Liver (tissue), 3 donors: ENCODE measurements around the gene ANKRD6.

Experiments
- FOXA1 ChIP-seq: IDR thresholded peaks from 2 replicates; pipeline ENCODE4 v1.6.1; 2016; ENCODE audit warnings: antibody characterized with exemption
- FOXA2 ChIP-seq: IDR thresholded peaks from 2 replicates; pipeline ENCODE4 v1.6.1; 2016; ENCODE audit warnings: antibody characterized with exemption
- GABPA ChIP-seq, 2 donors: IDR thresholded peaks in 1 of 2; conservative IDR thresholded peaks in 1 of 2; 2 replicates each; pipeline ENCODE4 v1.6.1; 2016; ENCODE audit warnings: antibody characterized with exemption in 2 of 2, mild to moderate bottlenecking in 1 of 2, moderate library complexity in 1 of 2
- HNF4A ChIP-seq, 2 donors: conservative IDR thresholded peaks; 2 replicates each; pipeline ENCODE4 v1.6.1; 2016; ENCODE audit warnings: antibody characterized with exemption in 2 of 2, mild to moderate bottlenecking in 2 of 2
- HNF4G ChIP-seq: IDR thresholded peaks from 2 replicates; pipeline ENCODE4 v1.6.1; 2016; ENCODE audit warnings: antibody characterized with exemption
- JUND ChIP-seq, 2 donors: IDR thresholded peaks; 2 replicates each; pipeline ENCODE4 v1.6.1; 2016; ENCODE audit warnings: antibody characterized with exemption in 2 of 2
- RAD21 ChIP-seq, 2 donors: IDR thresholded peaks; 2 replicates each; pipeline ENCODE4 v1.6.1; 2016; ENCODE audit warnings: antibody characterized with exemption in 2 of 2, mild to moderate bottlenecking in 2 of 2
- SP1 ChIP-seq: IDR thresholded peaks from 2 replicates; pipeline ENCODE4 v1.6.1; 2018; ENCODE audit warnings: antibody characterized with exemption, mild to moderate bottlenecking
- TAF1 ChIP-seq: conservative IDR thresholded peaks from 2 replicates; pipeline ENCODE4 v1.6.1; 2016; ENCODE audit warnings: antibody characterized with exemption, mild to moderate bottlenecking
- YY1 ChIP-seq: IDR thresholded peaks from 2 replicates; pipeline ENCODE4 v1.6.1; 2016; ENCODE audit warnings: antibody characterized with exemption, mild to moderate bottlenecking
- TF ChIP-seq, protein P1 (sequence below): fragments of 150-350 bp; IDR thresholded peaks from 2 replicates; pipeline ENCODE4 v1.5.1; 2017; ENCODE audit warnings: improper control_type of control experiment, low read depth, low read length; ENCODE audit not compliant: missing input control
- TF ChIP-seq, protein P2 (sequence below): IDR thresholded peaks from 2 replicates; pipeline ENCODE4 v1.6.1; 2016; ENCODE audit warnings: antibody characterized with exemption
- TF ChIP-seq, protein P3 (sequence below): IDR thresholded peaks from 2 replicates; pipeline ENCODE4 v1.6.1; 2016; ENCODE audit warnings: antibody characterized with exemption, mild to moderate bottlenecking
- TF ChIP-seq, protein P4 (sequence below): IDR thresholded peaks from 2 replicates; pipeline ENCODE4 v1.6.1; 2016; ENCODE audit warnings: antibody characterized with exemption
- donor health status: healthy.
- donor health status: healthy.

DNA sequence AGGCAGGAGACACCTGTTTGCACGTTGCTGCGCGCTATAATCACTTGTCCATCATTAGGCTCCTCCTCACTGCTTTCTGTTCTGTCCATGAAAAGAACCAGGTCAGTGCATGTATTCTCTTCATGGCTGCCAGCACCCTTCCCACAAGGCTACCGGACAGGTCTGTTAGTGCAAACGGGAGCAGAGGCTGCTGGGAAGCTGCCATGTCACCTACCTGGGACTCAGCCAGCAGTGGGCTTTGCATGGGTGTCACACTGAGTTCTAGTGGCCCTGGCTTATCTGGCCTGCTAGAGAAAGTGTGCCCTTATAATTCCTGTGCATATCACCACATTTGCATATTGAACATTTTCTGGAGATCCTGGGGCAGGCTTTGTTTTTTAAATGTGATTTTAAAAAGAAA is 180.8 kb downstream of the ANKRD6 start:
- TF ChIP-seq SP1 (no peak), TAF1 (no peak), YY1 (no peak), JUND (IDR thresholded peaks at IDR 0.05) (no peak), RAD21 (IDR thresholded peaks at IDR 0.05) (no peak), GABPA (IDR thresholded peaks at IDR 0.05 in 1 of 2, conservative IDR thresholded peaks at IDR 0.05 in 1 of 2) (no peak), FOXA2 (no peak), HNF4A (conservative IDR thresholded peaks at IDR 0.05) (no peak), HNF4G (no peak), FOXA1 (no peak)
- TF ChIP-seq, protein P1, sequence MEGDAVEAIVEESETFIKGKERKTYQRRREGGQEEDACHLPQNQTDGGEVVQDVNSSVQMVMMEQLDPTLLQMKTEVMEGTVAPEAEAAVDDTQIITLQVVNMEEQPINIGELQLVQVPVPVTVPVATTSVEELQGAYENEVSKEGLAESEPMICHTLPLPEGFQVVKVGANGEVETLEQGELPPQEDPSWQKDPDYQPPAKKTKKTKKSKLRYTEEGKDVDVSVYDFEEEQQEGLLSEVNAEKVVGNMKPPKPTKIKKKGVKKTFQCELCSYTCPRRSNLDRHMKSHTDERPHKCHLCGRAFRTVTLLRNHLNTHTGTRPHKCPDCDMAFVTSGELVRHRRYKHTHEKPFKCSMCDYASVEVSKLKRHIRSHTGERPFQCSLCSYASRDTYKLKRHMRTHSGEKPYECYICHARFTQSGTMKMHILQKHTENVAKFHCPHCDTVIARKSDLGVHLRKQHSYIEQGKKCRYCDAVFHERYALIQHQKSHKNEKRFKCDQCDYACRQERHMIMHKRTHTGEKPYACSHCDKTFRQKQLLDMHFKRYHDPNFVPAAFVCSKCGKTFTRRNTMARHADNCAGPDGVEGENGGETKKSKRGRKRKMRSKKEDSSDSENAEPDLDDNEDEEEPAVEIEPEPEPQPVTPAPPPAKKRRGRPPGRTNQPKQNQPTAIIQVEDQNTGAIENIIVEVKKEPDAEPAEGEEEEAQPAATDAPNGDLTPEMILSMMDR = no peak
- TF ChIP-seq, protein P2, sequence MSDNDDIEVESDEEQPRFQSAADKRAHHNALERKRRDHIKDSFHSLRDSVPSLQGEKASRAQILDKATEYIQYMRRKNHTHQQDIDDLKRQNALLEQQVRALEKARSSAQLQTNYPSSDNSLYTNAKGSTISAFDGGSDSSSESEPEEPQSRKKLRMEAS = no peak
- TF ChIP-seq, protein P3, sequence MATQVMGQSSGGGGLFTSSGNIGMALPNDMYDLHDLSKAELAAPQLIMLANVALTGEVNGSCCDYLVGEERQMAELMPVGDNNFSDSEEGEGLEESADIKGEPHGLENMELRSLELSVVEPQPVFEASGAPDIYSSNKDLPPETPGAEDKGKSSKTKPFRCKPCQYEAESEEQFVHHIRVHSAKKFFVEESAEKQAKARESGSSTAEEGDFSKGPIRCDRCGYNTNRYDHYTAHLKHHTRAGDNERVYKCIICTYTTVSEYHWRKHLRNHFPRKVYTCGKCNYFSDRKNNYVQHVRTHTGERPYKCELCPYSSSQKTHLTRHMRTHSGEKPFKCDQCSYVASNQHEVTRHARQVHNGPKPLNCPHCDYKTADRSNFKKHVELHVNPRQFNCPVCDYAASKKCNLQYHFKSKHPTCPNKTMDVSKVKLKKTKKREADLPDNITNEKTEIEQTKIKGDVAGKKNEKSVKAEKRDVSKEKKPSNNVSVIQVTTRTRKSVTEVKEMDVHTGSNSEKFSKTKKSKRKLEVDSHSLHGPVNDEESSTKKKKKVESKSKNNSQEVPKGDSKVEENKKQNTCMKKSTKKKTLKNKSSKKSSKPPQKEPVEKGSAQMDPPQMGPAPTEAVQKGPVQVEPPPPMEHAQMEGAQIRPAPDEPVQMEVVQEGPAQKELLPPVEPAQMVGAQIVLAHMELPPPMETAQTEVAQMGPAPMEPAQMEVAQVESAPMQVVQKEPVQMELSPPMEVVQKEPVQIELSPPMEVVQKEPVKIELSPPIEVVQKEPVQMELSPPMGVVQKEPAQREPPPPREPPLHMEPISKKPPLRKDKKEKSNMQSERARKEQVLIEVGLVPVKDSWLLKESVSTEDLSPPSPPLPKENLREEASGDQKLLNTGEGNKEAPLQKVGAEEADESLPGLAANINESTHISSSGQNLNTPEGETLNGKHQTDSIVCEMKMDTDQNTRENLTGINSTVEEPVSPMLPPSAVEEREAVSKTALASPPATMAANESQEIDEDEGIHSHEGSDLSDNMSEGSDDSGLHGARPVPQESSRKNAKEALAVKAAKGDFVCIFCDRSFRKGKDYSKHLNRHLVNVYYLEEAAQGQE = no peak
- TF ChIP-seq, protein P4, sequence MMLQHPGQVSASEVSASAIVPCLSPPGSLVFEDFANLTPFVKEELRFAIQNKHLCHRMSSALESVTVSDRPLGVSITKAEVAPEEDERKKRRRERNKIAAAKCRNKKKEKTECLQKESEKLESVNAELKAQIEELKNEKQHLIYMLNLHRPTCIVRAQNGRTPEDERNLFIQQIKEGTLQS = no peak
